IMR-90 (cell line): ENCODE data around the gene HPN. TPM values are rescaled to one million over a fixed set of nuclear protein-coding genes. Genes with fewer than 3 reads are reported as not detected.

Experiments used
- ATAC-seq: fragments of 200-7000 bp; cut with Tn5 transposase; 2 replicates; pipeline ENCODE4 v1.9.1; 2020; ENCODE audit warnings: low read depth, mild to moderate bottlenecking, moderate library complexity
- BruUV-seq: library from RNA; stranded (reverse); fragments of 400-500 nt; replicated peaks from 2 replicates; lab custom pipeline; 2021; lab: Mats Ljungman, UMichigan
- CTCF ChIA-PET: fragments of 300-600 bp; formaldehyde crosslinking; extraction: SDS; loops from one replicate; lab custom pipeline; 2021; ENCODE audit warnings: antibody characterized with exemption; lab: Yijun Ruan, JAX
- POLR2A ChIA-PET: fragments of 300-600 bp; sonication (Branson Sonifier 250); formaldehyde crosslinking; loops from one replicate; lab custom pipeline; 2022; ENCODE audit warnings: antibody characterized with exemption; ENCODE audit not compliant: unreplicated experiment; lab: Charles Lee
- DNase-seq: peaks from one replicate; pipeline ENCODE4 v3.0.0; 2013
- H2AFZ ChIP-seq: replicated peaks from 2 replicates; pipeline ENCODE3; 2013; ENCODE audit warnings: low read length, mild to moderate bottlenecking; ENCODE audit not compliant: poor library complexity
- H2AK5ac ChIP-seq: 2 replicates; pipeline ENCODE4 v1.6.1; 2013; ENCODE audit warnings: low read depth, low read length, inconsistent platforms
- H2AK9ac ChIP-seq: replicated peaks from 2 replicates; pipeline ENCODE3; 2013; ENCODE audit warnings: mild to moderate bottlenecking, low read depth, low read length, moderate library complexity; ENCODE audit not compliant: poor library complexity
- H2BK120ac ChIP-seq: 2 replicates; pipeline ENCODE4 v1.6.1; 2013; ENCODE audit warnings: low read depth, low read length, inconsistent platforms
- H2BK15ac ChIP-seq: 3 replicates; pipeline ENCODE4 v1.6.1; 2013; ENCODE audit warnings: low read depth, low read length, inconsistent platforms
- H2BK20ac ChIP-seq: 2 replicates; pipeline ENCODE4 v1.6.1; 2013; ENCODE audit warnings: low read depth, mild to moderate bottlenecking, inconsistent platforms, low read length, moderate library complexity
- H2BK5ac ChIP-seq: 2 replicates; pipeline ENCODE4 v1.6.1; 2013; ENCODE audit warnings: mild to moderate bottlenecking, low read depth, low read length, inconsistent platforms; ENCODE audit not compliant: poor library complexity, severe bottlenecking
- H3K14ac ChIP-seq: replicated peaks from 2 replicates; pipeline ENCODE4 v1.6.1; 2013; ENCODE audit warnings: low read depth, low read length, inconsistent platforms
- H3K18ac ChIP-seq: 2 replicates; pipeline ENCODE4 v1.6.1; 2013; ENCODE audit warnings: low read depth, low read length, control low read depth
- H3K23ac ChIP-seq: 2 replicates; pipeline ENCODE4 v1.6.1; 2013; ENCODE audit warnings: low read depth, low read length, inconsistent platforms
- H3K27ac ChIP-seq: 2 replicates; pipeline ENCODE4 v1.5.1; 2013; ENCODE audit warnings: mild to moderate bottlenecking, control low read depth, low read length; ENCODE audit not compliant: insufficient read depth
- H3K27me3 ChIP-seq: 2 replicates; pipeline ENCODE4 v1.6.1; 2013; ENCODE audit warnings: low read length; ENCODE audit not compliant: control insufficient read depth, insufficient read depth
- H3K36me3 ChIP-seq: 2 replicates; pipeline ENCODE4 v1.6.1; 2013; ENCODE audit warnings: low read length, mixed read lengths; ENCODE audit not compliant: control insufficient read depth, insufficient read depth
- H3K4ac ChIP-seq: 2 replicates; pipeline ENCODE4 v1.6.1; 2013; ENCODE audit warnings: low read depth, low read length, inconsistent platforms
- H3K4me1 ChIP-seq: 2 replicates; pipeline ENCODE4 v1.6.1; 2013; ENCODE audit warnings: low read length, mixed read lengths; ENCODE audit not compliant: control insufficient read depth, insufficient read depth
- H3K4me2 ChIP-seq: 2 replicates; pipeline ENCODE4 v1.6.1; 2013; ENCODE audit warnings: low read depth, mild to moderate bottlenecking, control low read depth, low read length, moderate library complexity
- H3K4me3 ChIP-seq: 2 replicates; pipeline ENCODE4 v1.5.1; 2013; ENCODE audit warnings: low read depth, mild to moderate bottlenecking, control low read depth, low read length, moderate library complexity; ENCODE audit not compliant: insufficient read depth
- H3K56ac ChIP-seq: 2 replicates; pipeline ENCODE4 v1.6.1; 2013; ENCODE audit warnings: low read length, inconsistent platforms; ENCODE audit not compliant: insufficient read depth; ENCODE audit errors: extremely low read depth
- H3K79me1 ChIP-seq, 2 experiments: 2 replicates each; pipeline ENCODE4 v1.6.1; 2013; ENCODE audit warnings: low read length in 2 of 2, inconsistent platforms in 1 of 2, low read depth in 1 of 2
- H3K9ac ChIP-seq: 2 replicates; pipeline ENCODE4 v1.6.1; 2013; ENCODE audit warnings: low read depth, low read length, control low read depth
- H3K9me1 ChIP-seq: 2 replicates; pipeline ENCODE4 v1.6.1; 2013; ENCODE audit warnings: low read length, inconsistent platforms; ENCODE audit not compliant: insufficient read depth
- H3K9me3 ChIP-seq: 2 replicates; pipeline ENCODE4 v1.6.1; 2013; ENCODE audit warnings: low read length; ENCODE audit not compliant: control insufficient read depth, insufficient read depth
- H4K20me1 ChIP-seq: 2 replicates; pipeline ENCODE4 v1.6.1; 2013; ENCODE audit warnings: low read length, inconsistent platforms; ENCODE audit not compliant: insufficient read depth
- H4K5ac ChIP-seq: 2 replicates; pipeline ENCODE4 v1.6.1; 2013; ENCODE audit warnings: mild to moderate bottlenecking, low read depth, low read length, control low read depth
- H4K8ac ChIP-seq, 2 experiments: 2 replicates each; pipeline ENCODE4 v1.6.1; 2013; ENCODE audit warnings: low read depth in 2 of 2, low read length in 2 of 2, control low read depth in 1 of 2, inconsistent platforms in 1 of 2
- H4K91ac ChIP-seq: 2 replicates; pipeline ENCODE4 v1.6.1; 2013; ENCODE audit warnings: low read depth, low read length, inconsistent platforms; ENCODE audit not compliant: insufficient read depth
- POLR2A ChIP-seq: IDR thresholded peaks from 2 replicates; pipeline ENCODE4 v1.6.1; 2012; ENCODE audit warnings: mild to moderate bottlenecking, low read depth, low read length
- SMC3 ChIP-seq: fragments of 150-350 bp; IDR thresholded peaks from 2 replicates; pipeline ENCODE4 v1.6.1; 2016; ENCODE audit warnings: low read depth, mild to moderate bottlenecking, antibody characterized with exemption, low read length, moderate library complexity
- WGBS, 2 experiments: methylation state at CpG; one replicate each; pipeline versions ENCODE4 v1.1.5 to v1.1.7; 2013; ENCODE audit warnings: missing lambda C conversion rate in 2 of 2; ENCODE audit not compliant: insufficient read length in 1 of 2; ENCODE audit errors: extremely low coverage in 2 of 2; 5-methylcytosine and 5-hydroxymethylcytosine counted together
- dilution Hi-C: fragments of 300-500 bp; cut with HindIII; formaldehyde crosslinking; loops from one replicate; pipeline ENCODE4 v1.14.3; 2018; ENCODE audit warnings: low sequenced_read_pairs; ENCODE audit not compliant: unreplicated experiment
- in situ Hi-C: fragments of 300-500 bp; cut with MboI; formaldehyde crosslinking; loops from 3 replicates; pipeline ENCODE4 v1.14.3; 2019; ENCODE audit warnings: low sequenced_read_pairs, inconsistent platforms, mixed read lengths
- intact Hi-C: fragments of 100-400 bp; cut with micrococcal nuclease; formaldehyde crosslinking; loops from 2 replicates; pipeline ENCODE4 v1.10.0; 2022
- polyA plus RNA-seq, 3 experiments: library from polyadenylated mRNA; depleted of rRNA; stranded (reverse); fragments of >200 nt; gene quantifications; 2 replicates each; pipeline ENCODE4 v1.2.3, GENCODE V29; 2012; ENCODE audit warnings: low replicate concordance in 1 of 3
- total RNA-seq: library from RNA; depleted of rRNA; stranded (reverse); fragments of >200 nt; gene quantifications from 2 replicates; pipeline ENCODE4 v1.2.3, GENCODE V29; 2012
- TF ChIP-seq, protein P1 (sequence below): conservative IDR thresholded peaks from 2 replicates; pipeline ENCODE4 v1.5.1; 2012; ENCODE audit warnings: mild to moderate bottlenecking, low read depth, low read length, improper control_type of control experiment
- TF ChIP-seq, protein P2 (sequence below): fragments of 150-350 bp; IDR thresholded peaks from 2 replicates; pipeline ENCODE4 v1.6.1; 2016; ENCODE audit warnings: low read depth, mild to moderate bottlenecking, low read length, moderate library complexity, borderline replicate concordance

The HPN gene
- total and polyA plus RNA-seq, 2 of the 4 experiments (the other 2 are of a cell fraction) = not detected

DNA sequence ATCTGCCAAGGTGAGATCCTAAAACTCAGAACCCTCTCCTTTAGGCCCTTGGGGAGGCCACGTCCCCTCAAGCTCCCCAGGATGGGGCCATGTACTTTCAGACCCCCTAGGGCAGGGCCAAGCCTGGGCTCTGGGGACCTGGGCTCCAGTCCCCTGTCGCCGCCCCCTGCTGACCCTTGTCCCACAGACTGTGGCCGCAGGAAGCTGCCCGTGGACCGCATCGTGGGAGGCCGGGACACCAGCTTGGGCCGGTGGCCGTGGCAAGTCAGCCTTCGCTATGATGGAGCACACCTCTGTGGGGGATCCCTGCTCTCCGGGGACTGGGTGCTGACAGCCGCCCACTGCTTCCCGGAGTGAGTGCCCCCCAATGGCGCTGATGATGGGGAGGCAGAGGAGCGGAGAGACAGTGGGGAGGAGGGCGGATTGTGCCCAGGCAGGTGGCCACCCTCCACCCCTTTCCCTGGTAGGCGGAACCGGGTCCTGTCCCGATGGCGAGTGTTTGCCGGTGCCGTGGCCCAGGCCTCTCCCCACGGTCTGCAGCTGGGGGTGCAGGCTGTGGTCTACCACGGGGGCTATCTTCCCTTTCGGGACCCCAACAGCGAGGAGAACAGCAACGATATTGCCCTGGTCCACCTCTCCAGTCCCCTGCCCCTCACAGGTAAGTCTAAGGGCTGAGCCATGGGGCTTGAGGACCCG, 18.8 kb downstream of the HPN start:
- Histone ChIP-seq H4K5ac (no peak overlapping the region), H2AK5ac (no peak overlapping the region), H2BK20ac (no peak overlapping the region), H4K8ac (no peak overlapping the region), H3K4me1 (no peaks in the 10 kb centered on the region), H2BK5ac (no peak overlapping the region), H3K14ac (no peak overlapping the region), H3K4ac (no peak overlapping the region), H3K9me1 (no peaks in the 10 kb centered on the region), H3K36me3 (no peaks in the 10 kb centered on the region), H3K18ac (no peak overlapping the region), H2BK120ac (no peak overlapping the region), H3K27me3 (peaks cover 16% of the 10 kb centered on the region), H4K91ac (no peak overlapping the region), H2BK15ac (no peak overlapping the region), H3K9me3 (no peaks in the 10 kb centered on the region), H2AK9ac (peak overlapping the region; percentile 31), H3K9ac (no peak overlapping the region), H3K27ac (no peak overlapping the region), H3K4me2 (no peak overlapping the region), H3K23ac (no peak overlapping the region), H3K56ac (no peak overlapping the region), H2AFZ (no peak overlapping the region), H3K79me1 (no peaks in the 10 kb centered on the region), H3K4me3 (no peak overlapping the region), H4K20me1 (no peaks in the 10 kb centered on the region)
- intact Hi-C loops = no loop called here
- TF ChIP-seq SMC3 = no peak
- TF ChIP-seq, protein P1, sequence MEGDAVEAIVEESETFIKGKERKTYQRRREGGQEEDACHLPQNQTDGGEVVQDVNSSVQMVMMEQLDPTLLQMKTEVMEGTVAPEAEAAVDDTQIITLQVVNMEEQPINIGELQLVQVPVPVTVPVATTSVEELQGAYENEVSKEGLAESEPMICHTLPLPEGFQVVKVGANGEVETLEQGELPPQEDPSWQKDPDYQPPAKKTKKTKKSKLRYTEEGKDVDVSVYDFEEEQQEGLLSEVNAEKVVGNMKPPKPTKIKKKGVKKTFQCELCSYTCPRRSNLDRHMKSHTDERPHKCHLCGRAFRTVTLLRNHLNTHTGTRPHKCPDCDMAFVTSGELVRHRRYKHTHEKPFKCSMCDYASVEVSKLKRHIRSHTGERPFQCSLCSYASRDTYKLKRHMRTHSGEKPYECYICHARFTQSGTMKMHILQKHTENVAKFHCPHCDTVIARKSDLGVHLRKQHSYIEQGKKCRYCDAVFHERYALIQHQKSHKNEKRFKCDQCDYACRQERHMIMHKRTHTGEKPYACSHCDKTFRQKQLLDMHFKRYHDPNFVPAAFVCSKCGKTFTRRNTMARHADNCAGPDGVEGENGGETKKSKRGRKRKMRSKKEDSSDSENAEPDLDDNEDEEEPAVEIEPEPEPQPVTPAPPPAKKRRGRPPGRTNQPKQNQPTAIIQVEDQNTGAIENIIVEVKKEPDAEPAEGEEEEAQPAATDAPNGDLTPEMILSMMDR = no peak
- TF ChIP-seq, protein P2, sequence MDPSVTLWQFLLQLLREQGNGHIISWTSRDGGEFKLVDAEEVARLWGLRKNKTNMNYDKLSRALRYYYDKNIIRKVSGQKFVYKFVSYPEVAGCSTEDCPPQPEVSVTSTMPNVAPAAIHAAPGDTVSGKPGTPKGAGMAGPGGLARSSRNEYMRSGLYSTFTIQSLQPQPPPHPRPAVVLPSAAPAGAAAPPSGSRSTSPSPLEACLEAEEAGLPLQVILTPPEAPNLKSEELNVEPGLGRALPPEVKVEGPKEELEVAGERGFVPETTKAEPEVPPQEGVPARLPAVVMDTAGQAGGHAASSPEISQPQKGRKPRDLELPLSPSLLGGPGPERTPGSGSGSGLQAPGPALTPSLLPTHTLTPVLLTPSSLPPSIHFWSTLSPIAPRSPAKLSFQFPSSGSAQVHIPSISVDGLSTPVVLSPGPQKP = no peak
- no peak for TF ChIP-seq POLR2A
- dilution Hi-C loops = no loop called here
- no TSS peak for BruUV-seq
- no peak for ATAC-seq
- ChIA-PET CTCF (no interaction called here), POLR2A (no interaction called here)
- WGBS, 2 experiments = 79% methylated on average over 7 of the region's 29 CpGs; no CpG with 5 or more reads in 1 of the 2 experiments
- no peak for DNase-seq
- in situ Hi-C loops = no loop called here
